ENCODE data around the gene GCSH. TPM values are rescaled to one million over a fixed set of nuclear protein-coding genes. Genes with fewer than 3 reads are reported as not detected.

GCSH gene
- polyA plus RNA-seq, 3 donors = 71.3 to 108 (median 88.2) TPM

DNA sequence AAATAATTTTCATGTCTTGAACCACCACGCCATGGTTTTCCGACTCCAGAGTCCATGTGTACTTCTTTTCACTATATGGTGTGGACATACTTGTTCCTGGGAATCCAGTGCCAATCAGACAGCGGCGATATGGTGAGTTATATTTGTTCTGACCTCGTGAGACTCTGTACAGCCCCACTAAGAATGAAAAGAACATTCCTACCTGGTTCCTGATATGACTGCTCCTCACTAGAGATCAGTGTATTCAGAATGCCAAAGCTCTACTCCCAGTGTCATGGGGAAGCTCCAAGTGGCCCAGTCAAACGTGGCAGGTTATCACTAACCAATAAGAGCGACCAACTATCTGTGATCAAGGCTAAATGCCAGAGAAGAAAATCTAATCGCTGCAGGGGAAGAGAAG, 25.2 kb downstream of the GCSH start:
- no peak for DNase-seq (ENCODE audit: extremely low read depth in 1 of 11, low read depth in 9 of 11, low spot score in 4 of 11)

DNA sequence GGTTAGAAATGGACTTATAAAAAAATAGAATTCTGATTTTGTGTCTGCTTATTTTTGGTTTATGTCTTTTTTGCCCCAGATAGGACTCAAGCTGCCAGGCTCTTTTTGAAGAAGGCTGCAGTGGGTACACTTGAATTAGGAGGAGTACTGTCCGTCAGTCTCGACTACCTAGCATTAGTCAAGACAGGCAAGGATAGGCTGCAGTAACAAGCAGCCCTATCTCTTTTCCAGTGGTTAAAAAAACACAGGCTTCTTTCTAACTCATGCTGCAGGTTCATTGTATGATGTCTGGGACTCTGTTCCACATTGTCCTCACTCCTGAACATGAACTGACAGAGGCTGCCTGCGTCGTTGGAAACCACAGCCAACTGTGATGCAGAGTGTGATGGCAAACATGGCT, 27.1 kb downstream of the GCSH start:
- DNase-seq (ENCODE audit: extremely low read depth in 1 of 11, low read depth in 9 of 11, low spot score in 4 of 11) = no peak

DNA sequence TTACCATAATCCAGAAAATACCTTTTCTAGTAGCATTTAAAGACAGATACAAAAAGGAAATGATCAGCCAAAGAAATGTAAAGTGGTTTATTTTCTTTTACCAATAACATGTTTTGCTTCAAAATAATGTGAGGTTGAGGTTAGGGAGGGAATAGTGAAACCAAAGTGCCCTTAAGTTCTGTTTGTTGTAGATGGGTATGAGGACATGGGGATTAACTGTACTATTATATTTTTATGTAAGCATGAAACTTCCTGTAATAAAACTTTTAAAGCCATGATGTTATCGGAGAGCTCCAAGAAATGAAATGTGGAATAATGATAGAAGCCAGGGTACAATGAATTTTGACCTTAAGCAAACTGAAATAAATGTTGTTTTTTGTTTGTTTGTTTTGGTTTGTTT, 29.0 kb downstream of the GCSH start:
- DNase-seq (ENCODE audit: extremely low read depth in 1 of 11, low read depth in 9 of 11, low spot score in 4 of 11) = no peak

DNA sequence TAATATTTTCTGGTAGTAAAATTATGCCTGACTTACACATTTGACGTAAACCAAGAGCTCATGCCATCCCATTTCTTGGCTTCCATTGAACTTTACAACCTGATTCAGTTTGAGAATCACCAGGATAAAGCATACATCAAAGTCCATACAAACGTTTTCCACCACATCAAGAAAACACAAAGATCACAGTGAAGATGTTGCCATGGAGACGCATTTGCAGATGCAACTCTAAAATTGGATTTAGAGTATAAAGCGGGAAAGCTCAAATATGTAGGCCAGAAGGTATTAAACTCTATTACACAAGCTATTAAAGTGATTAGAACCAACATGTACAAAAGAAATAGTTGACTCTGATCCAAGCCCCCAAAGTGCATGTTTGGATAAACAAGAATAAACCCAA, 29.5 kb downstream of the GCSH start:
- peak in 5 of 11 donors; percentile 16 to 30 (median 18) for DNase-seq (ENCODE audit: extremely low read depth in 1 of 11, low read depth in 9 of 11, low spot score in 4 of 11)

DNA sequence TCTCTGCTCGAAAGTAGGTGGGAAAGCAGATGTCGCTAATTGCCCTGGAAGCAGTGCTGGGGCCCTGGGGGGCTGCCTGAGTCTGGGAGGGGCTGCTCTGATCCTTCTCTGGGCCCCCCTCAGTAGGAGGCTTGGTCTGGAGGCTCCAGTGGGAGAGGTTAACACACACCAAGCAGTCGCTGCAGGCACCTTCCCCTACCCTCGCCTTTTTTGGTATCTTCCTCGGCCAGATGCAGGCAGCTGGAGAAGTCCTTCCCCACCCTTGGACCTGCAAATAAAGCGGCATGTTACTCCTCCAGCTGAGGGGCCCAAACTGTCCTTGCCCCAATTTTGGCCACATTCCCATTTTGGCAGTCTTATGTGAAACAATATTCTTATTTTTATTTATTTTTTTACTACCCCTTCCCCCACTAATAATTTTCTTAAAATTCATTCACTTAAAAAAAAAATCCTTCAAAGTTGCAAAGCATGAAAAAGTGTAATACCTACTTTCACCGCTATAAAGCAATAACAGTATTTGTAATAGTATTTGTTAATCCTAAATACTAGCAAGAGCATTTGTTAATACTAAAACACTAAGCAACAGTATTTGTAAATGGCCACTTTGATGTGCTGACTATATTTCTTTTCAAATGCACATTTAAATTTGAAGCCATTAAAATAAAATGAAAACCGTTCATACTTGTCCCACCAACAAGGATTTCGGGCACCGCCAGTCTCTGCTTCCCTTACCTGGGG, 34.2 kb downstream of the GCSH start:
- DNase-seq (ENCODE audit: extremely low read depth in 1 of 11, low read depth in 9 of 11, low spot score in 4 of 11) = peak in 1 of 11 donors; percentile 16

DNA sequence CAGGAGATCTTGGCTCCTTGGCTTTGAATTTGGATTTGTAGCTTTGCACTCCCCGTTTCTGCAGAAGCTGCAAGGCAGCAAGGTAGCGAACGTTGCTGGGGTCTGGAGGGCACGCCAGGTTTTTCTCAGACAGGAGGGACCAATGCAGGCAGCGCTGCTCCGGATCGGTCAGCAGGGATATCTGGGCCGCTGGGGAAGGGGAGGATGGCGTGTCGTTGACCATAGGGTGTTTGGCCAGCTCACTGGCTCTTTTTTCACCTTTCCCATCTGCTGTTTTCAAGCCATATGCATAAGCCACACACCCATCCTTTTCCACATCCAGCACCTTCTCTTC, 34.9 kb downstream of the GCSH start:
- DNase-seq (ENCODE audit: extremely low read depth in 1 of 11, low read depth in 9 of 11, low spot score in 4 of 11) = no peak

DNA sequence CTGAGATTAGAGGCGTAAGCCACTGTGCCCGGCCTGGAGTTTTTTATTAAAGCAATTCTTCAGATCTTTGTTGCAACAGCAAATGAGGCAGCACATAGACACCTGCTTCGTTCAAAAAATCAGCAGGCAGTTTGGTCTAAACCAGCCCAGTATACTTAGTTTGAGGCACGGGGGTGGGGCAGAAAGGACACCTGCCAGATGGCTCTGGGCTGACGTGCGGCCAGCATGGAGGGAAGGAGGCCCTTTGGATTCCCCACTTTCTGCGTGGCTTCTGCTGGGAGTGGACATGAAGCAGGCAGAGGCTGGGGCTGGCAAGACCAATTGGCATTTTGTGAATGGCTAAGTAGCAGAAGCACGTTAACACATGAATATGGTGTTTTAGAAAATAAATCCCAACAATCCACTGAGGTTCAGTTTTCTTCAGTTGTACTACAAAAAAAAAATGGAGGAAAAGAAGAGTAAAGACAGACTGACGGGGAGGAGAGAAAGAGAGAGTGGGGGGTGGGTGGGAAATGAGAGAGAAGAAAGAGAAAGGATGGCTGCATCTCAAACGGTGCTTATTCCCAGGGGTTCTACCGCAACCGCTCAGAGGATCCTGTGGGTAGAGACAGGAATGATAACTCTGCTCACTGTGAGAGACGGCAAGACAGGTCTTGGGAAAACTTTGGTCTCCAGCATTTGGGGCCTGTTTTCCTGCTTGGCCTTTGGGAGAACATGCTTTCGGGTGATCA, 35.5 kb downstream of the GCSH start:
- no peak for DNase-seq (ENCODE audit: extremely low read depth in 1 of 11, low read depth in 9 of 11, low spot score in 4 of 11)

DNA sequence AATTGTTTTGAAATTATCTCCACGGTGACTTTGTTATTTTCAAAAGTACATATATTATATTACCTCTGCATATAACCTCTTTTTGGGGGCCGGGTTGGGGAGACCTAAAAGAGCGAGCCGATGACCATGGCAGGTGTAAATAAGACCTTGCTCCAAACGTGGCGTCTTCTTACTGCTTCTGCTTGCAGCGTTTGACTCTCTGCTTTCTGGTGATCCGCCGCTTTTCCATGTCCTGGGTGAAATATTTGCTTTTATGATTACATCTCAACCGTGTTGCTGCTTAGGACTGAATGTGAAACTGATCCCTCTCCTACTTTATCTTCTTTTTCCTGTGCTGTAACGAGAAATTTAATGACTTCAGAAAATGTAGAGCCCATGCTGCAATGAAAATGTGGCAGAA, 42.4 kb downstream of the GCSH start:
- DNase-seq (ENCODE audit: extremely low read depth in 1 of 11, low read depth in 9 of 11, low spot score in 4 of 11) = no peak

DNA sequence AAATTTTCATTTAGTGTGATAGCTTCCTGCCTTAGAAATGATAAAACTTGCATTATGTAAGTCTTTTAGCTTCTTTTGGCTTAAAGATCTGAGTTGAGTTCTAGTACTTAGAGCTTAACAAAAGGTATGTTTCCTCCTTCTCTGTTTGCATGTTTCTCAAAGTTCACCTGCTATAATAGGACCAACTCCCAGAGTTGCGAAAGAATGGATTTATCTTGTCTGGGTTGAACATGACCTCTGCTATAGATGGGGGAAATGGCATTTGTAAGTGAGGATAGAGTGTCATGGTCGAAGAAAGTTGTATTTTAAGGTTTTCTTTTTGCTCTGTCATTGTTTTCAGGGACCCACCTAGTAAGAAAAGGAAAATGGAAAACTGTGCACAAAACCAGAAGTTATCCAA, 53.4 kb downstream of the GCSH start:
- DNase-seq (ENCODE audit: extremely low read depth in 1 of 11, low read depth in 9 of 11, low spot score in 4 of 11) = no peak

DNA sequence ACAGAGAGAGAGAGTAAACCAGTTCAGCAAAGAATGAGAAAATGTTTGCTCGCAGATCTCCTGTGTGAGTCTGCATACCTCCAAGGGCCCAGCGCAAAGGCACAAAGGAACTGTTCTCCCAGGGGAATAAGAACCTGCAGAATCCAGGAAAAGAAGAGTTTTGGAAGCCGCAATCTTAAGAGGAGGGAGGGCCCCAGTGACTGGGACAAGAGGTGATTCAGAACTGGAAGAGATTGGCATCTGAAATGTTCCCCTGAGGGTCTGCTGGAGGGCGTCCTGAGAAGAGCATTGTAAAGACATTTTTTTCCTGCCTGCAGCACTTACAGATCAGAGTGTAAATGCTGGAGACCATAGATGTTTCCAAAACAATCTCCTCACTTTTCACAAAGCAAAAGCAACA, 54.5 kb downstream of the GCSH start:
- no peak for DNase-seq (ENCODE audit: extremely low read depth in 1 of 11, low read depth in 9 of 11, low spot score in 4 of 11)

DNA sequence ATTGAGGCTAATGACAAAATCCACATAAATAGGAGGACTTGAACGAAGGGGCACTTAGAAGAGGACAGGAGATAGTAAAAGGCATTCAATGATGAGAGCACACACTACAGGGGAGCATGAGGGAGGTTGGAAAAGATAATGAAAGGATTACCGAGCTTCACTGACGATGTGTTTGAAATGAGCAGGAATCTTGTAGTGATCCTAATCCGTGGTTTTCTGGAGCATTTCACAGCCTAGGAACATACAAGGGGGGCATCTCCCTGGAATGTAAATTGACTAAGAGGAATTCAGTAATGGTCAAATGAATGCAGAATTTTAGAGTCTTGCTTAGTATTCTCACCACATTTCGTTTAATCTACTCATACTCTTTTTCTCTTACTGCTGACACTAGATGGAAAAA, 55.4 kb downstream of the GCSH start:
- no peak for DNase-seq (ENCODE audit: extremely low read depth in 1 of 11, low read depth in 9 of 11, low spot score in 4 of 11)

DNA sequence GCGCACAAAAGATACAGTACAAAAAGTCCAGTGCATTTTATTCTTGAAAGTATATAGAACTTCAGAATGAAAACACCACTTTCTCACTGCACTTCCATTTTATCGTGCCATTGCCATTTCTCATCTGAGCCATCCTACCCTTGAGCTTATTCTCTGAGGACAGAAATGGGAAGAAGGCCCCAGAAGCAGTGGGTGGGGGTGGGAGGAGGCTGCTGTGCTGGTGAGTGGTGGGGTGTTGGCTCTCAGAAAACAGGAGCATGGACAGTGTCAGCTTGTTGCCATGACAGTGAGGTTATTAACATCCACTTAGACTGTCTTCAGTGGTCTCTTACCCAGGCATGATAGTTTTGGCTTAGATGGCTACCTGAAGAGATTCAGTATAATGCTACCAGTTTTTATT, 56.1 kb downstream of the GCSH start:
- no peak for DNase-seq (ENCODE audit: extremely low read depth in 1 of 11, low read depth in 9 of 11, low spot score in 4 of 11)

DNA sequence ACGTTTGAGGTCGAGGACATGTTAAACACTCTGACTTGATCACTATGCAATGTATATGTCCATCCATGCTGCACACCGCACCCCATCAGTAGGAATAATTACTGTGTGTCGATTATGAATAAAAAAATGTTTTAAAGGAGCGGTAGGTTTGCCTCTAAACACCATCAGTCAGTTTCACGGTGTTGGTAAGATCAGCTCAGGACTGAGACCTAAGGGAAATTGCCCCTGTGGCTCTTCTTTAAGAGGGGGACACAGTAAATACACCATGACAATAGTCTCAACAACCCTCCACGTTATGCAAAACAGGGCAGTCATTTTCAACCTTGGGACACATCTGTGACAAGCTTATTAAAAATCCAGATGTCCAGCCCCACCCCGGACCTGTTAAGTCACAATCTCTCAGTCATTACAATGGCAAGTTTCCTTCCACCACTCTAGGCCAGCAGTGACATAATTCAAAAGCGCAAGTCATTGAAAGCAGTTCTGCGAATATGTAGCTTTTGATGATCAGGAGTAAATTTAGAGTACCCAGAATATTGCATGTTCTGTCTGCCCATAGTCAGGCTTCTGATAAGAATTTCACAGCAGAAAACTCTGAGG, 59.3 kb downstream of the GCSH start:
- no peak for DNase-seq (ENCODE audit: extremely low read depth in 1 of 11, low read depth in 9 of 11, low spot score in 4 of 11)

DNA sequence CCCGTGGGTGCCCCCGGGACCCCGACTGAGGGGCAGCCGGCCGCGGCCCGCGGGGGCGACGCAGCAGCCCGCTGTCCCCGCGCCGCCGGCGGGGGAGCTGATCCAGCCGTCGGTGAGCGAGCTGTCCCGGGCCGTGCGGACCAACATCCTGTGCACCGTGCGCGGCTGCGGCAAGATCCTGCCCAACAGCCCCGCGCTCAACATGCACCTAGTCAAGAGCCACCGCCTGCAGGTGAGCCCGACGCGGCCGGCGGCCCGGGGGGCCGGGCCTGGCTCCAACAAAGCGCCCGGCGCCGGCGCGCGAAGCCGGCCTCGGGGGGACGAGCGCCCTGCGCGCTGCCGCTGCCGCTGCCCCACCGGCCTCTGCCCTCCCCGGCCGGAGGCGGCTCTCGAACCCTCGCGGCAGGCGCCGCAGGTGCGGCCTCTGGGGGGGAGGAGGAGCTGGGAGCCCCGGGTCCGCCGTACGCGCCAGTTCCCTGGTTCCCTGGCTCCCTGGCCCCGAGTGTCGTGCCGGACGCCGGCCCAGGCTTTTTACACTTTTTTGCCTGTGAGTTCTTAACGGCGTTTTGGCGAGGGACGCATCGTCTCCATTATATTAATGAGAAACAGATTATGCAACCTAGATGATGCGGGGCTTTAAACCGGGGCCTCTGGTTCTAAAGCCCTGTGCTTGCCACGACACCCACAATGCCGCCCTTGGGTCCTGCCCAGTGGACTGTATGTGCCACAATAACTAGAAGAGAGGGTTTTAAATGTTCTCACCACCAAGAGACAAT, 60.0 kb downstream of the GCSH start:
- DNase-seq (ENCODE audit: extremely low read depth in 1 of 11, low read depth in 9 of 11, low spot score in 4 of 11) = peak in 7 of 11 donors; percentile 4 to 34 (median 26)

DNA sequence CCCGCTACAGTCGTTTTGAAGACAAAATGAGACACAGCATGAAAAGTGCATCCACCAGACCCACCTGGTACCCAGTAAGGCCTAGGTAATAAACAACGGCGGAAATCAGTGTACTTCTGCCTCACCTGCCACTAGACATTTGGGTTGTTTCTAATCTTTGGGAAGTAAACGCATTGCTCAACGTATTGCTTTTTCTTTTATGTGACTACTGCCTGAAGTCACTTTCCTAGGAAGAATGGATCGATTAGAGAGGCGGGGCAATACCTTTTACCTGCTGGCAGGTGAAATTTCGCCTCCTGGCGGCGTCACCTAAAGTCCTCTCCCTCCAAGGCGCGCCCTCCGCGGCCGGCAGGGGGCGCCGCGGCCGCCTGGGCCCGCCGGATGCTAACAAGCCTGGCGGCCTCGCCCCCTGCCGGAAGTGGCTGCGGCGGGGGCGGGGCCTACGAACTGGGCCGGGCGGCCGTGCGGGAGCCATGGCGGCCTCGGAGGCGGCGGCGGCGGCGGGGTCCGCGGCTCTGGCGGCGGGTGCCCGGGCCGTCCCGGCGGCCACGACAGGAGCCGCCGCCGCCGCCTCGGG, 60.7 kb downstream of the GCSH start, which contains the start of gene ATMIN:
ATMIN (plus strand) TSS at position 445 of the 577 bp plus-strand sequence; CDS start at position 474, 29 bp downstream.
- DNase-seq (ENCODE audit: extremely low read depth in 1 of 11, low read depth in 9 of 11, low spot score in 4 of 11) = peak; percentile 44 to 89 (median 79)

Measured in renal cortex interstitium (tissue), 11 donors.